H1 (cell line): ENCODE data around the gene RABGGTA. TPM values are rescaled to one million over a fixed set of nuclear protein-coding genes. Genes with fewer than 3 reads are reported as not detected.

Experiments used
- BRCA1 ChIP-seq: IDR thresholded peaks from 2 replicates; pipeline ENCODE4 v1.6.1; 2012; ENCODE audit warnings: low read depth, low read length, improper control_type of control experiment
- CEBPB ChIP-seq: IDR thresholded peaks from 2 replicates; pipeline ENCODE4 v1.6.1; 2012; ENCODE audit warnings: low read depth, low read length
- KDM5A ChIP-seq: fragments of 200-600 bp; IDR thresholded peaks from 2 replicates; pipeline ENCODE4 v1.7.1; 2012; ENCODE audit warnings: mild to moderate bottlenecking, low read length, inconsistent platforms, mixed read lengths
- SIX5 ChIP-seq: IDR thresholded peaks from 2 replicates; pipeline ENCODE4 v1.6.1; 2011; ENCODE audit warnings: mild to moderate bottlenecking, low read depth, low read length
- YY1 ChIP-seq: IDR thresholded peaks from 2 replicates; pipeline ENCODE4 v1.6.1; 2011; ENCODE audit warnings: low read depth, mild to moderate bottlenecking, low read length
- ZNF274 ChIP-seq: IDR thresholded peaks from 2 replicates; pipeline ENCODE4 v1.7.0; 2012; ENCODE audit warnings: low read length, borderline replicate concordance; ENCODE audit errors: extremely low read depth
- polyA plus RNA-seq, 7 experiments: library from polyadenylated mRNA; depleted of rRNA in 3 of 7; stranded (reverse) in 5 of 7; unstranded in 2 of 7; fragments of >200 nt in 5 of 7; fragments of 200-250 nt in 2 of 7; gene quantifications; 1 replicate in 5 of 7; 2 replicates in 1 of 7; 4 replicates in 1 of 7; pipeline versions ENCODE4 v1.2.1 to v1.2.3, GENCODE V29; 2011 to 2013; ENCODE audit warnings: missing spikeins in 2 of 7, mixed read lengths in 2 of 7
- total RNA-seq: library from RNA; stranded (reverse); fragmentation: NEBNext Ultra II Directional; extraction: Animal tissue kit (Norgen Biotek cat#: 25700); gene quantifications from 2 replicates; pipeline ENCODE4 v1.2.1, GENCODE V29; 2021

Gene RABGGTA
- total and polyA plus RNA-seq, 2 of the 8 experiments (the other 6 are each of a cell fraction or from before 2014, with no cell fraction given): 16.0 to 49.8 TPM

- TF ChIP-seq ZNF274 (no peak), CEBPB (no peak), KDM5A (no peak), BRCA1 (no peak), SIX5 (no peak), YY1 (no peak)
Observed at GRCh38 chr14:24247422-24247821, 24.0 kb downstream of the RABGGTA start (continued).
